ENCODE data around the gene RAB27A. TPM values are rescaled to one million over a fixed set of nuclear protein-coding genes. Genes with fewer than 3 reads are reported as not detected.
"Not testable (repeated sequence)": the region's sequence is repeated elsewhere in the genome, so short reads cannot be mapped to it uniquely, and the experiment has no call there.

RAB27A gene
- total RNA-seq, 1 experiment from 2014 or later, result 36.0 TPM

DNA sequence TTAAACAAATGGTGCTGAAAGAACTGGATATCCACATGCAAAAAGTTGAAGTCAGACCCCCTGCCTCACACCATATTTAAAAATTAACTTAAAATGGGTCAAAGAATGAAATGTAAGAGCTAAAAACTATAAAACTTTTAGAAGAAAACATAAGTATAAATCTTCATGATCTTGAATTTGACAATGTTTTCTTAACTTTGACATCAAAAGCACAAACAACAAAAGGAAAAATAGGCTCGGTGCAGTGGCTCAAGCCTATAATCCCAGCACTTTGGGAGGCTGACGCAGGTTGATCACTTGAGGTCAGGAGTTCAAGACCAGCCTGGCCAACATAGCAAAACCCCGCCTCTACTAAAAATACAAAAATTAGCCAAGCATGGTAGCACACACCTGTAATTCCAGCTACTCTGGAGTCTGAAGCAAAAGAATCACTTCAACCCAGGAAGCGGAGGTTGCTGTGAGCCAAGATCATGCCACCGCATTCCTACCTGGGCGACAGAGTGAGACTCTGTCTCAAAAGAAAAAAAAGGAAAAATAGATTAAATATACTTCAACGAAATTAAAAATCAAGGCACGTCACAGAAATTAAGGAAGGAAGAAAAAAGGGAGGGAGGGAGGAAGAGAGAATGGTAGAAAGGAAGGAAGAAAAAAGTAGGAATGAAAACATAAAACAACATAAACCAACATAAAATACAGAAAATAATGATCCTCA, 1.5 kb downstream of the RAB27A start:
- peak overlapping the region; percentile 89 for H3K4me3 Mint-ChIP-seq (ENCODE audit: unreplicated experiment)
- no peaks in the 10 kb centered on the region for H3K36me3 Mint-ChIP-seq (ENCODE audit: insufficient read depth, unreplicated experiment)
- ChIA-PET CTCF (interaction anchor here (1.0 to 1.5 kb wide), 6 partner anchors 10 to 72 kb away, joined by 3 to 8 read pairs (median 4); no protein-coding TSS in a partner anchor), POLR2A (interaction anchor here (0.7 to 2.6 kb wide), 8 partner anchors 19 to 342 kb away, joined by 3 to 18 read pairs (median 4); partner anchors contain the start of genes CCPG1, PIERCE2, PIGB and PIGBOS1)
- peaks cover 15% of the 10 kb centered on the region for H3K4me1 Mint-ChIP-seq (ENCODE audit: insufficient read depth, unreplicated experiment)
- peak overlapping the region; percentile 92 for H3K27ac Mint-ChIP-seq (ENCODE audit: low read depth, unreplicated experiment)
- no peaks in the 10 kb centered on the region for H3K27me3 Mint-ChIP-seq (ENCODE audit: insufficient read depth, unreplicated experiment)
- TF ChIP-seq, protein P1, sequence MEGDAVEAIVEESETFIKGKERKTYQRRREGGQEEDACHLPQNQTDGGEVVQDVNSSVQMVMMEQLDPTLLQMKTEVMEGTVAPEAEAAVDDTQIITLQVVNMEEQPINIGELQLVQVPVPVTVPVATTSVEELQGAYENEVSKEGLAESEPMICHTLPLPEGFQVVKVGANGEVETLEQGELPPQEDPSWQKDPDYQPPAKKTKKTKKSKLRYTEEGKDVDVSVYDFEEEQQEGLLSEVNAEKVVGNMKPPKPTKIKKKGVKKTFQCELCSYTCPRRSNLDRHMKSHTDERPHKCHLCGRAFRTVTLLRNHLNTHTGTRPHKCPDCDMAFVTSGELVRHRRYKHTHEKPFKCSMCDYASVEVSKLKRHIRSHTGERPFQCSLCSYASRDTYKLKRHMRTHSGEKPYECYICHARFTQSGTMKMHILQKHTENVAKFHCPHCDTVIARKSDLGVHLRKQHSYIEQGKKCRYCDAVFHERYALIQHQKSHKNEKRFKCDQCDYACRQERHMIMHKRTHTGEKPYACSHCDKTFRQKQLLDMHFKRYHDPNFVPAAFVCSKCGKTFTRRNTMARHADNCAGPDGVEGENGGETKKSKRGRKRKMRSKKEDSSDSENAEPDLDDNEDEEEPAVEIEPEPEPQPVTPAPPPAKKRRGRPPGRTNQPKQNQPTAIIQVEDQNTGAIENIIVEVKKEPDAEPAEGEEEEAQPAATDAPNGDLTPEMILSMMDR (IDR thresholded peaks at IDR 0.05; ENCODE audit: unreplicated experiment), result no peak
- BruUV-seq (replicated peaks), result no TSS peak
- H3K9me3 Mint-ChIP-seq (ENCODE audit: unreplicated experiment), result no peaks in the 10 kb centered on the region
- DNase-seq (ENCODE audit: unreplicated experiment), result no peak
- intact Hi-C loops (cut with micrococcal nuclease), result no loop called here

DNA sequence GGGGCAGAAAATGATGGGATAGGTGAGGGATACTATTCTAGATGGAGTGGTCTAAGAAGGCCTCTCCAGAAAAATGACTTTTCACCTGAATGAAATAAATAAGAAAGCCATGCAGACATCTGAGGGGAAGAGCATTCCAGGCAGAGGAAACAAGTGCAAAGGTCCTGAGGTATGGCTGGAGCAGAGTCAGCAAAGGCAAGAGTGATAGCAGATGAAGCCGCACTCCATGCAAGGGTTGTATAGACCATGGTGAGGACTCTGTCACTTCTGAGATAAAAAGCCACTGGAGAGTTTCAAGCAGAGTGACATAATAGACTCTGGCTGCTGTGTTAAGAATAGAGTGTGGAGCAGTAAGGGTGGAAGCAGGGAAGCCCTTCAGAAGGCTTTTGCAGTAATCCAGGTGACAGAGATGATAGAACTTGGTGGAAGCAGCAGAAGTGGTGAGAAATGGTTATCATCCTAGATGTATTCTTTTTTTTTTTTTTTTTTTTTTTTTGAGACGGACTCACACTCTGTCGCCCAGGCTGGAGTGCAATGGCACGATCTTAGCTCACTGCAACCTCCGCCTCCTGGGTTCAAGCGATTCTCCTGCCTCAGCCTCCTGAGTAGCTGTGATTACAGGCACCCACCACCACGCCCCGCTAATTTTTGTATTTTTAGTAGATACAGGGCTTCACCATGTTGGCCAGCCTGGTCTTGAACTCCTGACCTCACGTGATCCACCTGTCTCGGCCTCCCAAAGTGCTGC, 3.0 kb downstream of the RAB27A start:
- BruUV-seq (replicated peaks); H3K4me3 Mint-ChIP-seq (ENCODE audit: unreplicated experiment); H3K27me3 Mint-ChIP-seq (ENCODE audit: insufficient read depth, unreplicated experiment); DNase-seq (ENCODE audit: unreplicated experiment); H3K9me3 Mint-ChIP-seq (ENCODE audit: unreplicated experiment); H3K36me3 Mint-ChIP-seq (ENCODE audit: insufficient read depth, unreplicated experiment); intact Hi-C loops (cut with micrococcal nuclease): not testable (repeated sequence)
- Mint-ChIP-seq H3K4me1 (ENCODE audit: insufficient read depth, unreplicated experiment) (peaks cover 27% of the 10 kb centered on the region), H3K27ac (ENCODE audit: low read depth, unreplicated experiment) (peak overlapping the region; percentile 83)
- ChIA-PET CTCF (interaction anchor here (0.7 kb wide), 2 partner anchors 517 to 1476 kb away, joined by 3 read pairs; no protein-coding TSS in a partner anchor), POLR2A (interaction anchor here (2.3 kb wide), 1 partner anchor 33 kb away, joined by 7 read pairs; the partner anchor contains the start of genes PIGB and PIGBOS1)

DNA sequence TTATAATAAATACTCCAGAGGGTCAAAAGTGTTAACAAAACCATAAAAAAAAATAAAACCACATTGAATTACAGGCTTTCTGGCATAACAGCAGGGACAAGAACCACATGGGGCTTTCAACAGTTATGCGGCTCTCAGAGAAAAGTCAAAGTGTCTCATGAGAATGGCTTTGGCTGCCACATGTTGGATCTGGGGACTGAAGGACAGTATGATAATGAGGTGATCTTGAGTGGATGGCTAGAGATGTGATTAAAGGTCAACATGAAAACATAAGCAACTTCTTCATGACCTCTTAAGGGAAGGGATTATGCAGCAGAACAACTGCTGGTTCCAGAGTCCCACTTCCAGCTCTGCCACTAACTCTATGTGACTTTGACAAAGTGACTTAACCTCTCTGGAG, 5.2 kb downstream of the RAB27A start:
- CTCF ChIA-PET, result no interaction called here
- H3K4me1 Mint-ChIP-seq (ENCODE audit: insufficient read depth, unreplicated experiment), result peaks cover 41% of the 10 kb centered on the region

DNA sequence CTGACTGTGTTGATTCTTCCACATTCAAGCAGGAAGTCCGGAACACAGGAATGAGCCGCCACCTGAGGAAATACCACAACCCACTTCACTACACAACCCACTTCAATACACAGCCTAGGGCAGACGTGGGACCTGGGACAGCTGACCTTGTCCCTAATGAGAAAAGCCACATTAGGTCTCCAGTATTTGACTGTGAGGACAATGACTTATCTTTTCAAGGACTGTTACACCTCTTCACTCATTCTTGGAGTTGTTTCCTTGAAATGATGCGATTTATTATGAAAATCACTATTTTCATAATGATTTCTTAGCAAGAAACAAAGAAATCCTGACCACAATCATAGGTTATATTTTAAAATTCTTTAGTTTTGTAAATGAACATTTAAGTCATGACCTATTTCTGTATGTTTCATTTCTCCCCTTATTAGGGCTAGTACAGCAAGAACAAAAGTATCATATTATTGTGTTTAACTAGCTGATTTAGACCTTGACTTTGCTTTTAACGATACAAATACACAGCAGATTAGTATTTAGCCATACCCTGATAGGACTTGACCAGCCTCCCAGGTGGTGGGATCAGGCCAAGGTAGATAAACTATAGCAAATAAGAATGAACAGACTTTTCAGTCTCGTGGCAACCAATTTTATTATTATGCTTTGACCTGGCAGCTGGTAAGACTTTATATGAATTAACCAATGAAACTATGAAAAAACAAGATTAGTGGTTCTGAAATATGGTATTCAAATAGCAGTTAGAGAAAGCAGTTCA, 6.0 kb downstream of the RAB27A start:
- Mint-ChIP-seq H3K4me1 (ENCODE audit: insufficient read depth, unreplicated experiment) (peaks cover 38% of the 10 kb centered on the region), H3K36me3 (ENCODE audit: insufficient read depth, unreplicated experiment) (peaks cover 4% of the 10 kb centered on the region), H3K27ac (ENCODE audit: low read depth, unreplicated experiment) (no peak overlapping the region), H3K4me3 (ENCODE audit: unreplicated experiment) (no peak overlapping the region), H3K27me3 (ENCODE audit: insufficient read depth, unreplicated experiment) (no peaks in the 10 kb centered on the region), H3K9me3 (ENCODE audit: unreplicated experiment) (no peaks in the 10 kb centered on the region)
- DNase-seq (ENCODE audit: unreplicated experiment), result no peak
- CTCF ChIA-PET, result interaction anchor here (0.6 to 0.7 kb wide), 2 partner anchors 1283 to 1464 kb away, joined by 4 to 5 read pairs; no protein-coding TSS in a partner anchor
- intact Hi-C loops (cut with micrococcal nuclease), result no loop called here
- POLR2A ChIA-PET, result interaction anchor here (0.6 to 1.4 kb wide), 3 partner anchors 23 to 31 kb away, joined by 3 to 6 read pairs (median 3); no protein-coding TSS in a partner anchor
- TF ChIP-seq, protein P1 (IDR thresholded peaks at IDR 0.05; ENCODE audit: unreplicated experiment), result no peak
- BruUV-seq (replicated peaks), result no TSS peak

More for the DNA sequence above, 5.2 kb downstream of the RAB27A start:
- no TSS peak for BruUV-seq (replicated peaks)
- no peak for DNase-seq (ENCODE audit: unreplicated experiment)
- POLR2A ChIA-PET, result interaction anchor here (0.7 kb wide), 1 partner anchor 24 kb away, joined by 3 read pairs; no protein-coding TSS in a partner anchor
- intact Hi-C loops (cut with micrococcal nuclease), result no loop called here
- H3K27me3 Mint-ChIP-seq (ENCODE audit: insufficient read depth, unreplicated experiment), result no peaks in the 10 kb centered on the region
- no peak overlapping the region for H3K27ac Mint-ChIP-seq (ENCODE audit: low read depth, unreplicated experiment)
- TF ChIP-seq, protein P1 (IDR thresholded peaks at IDR 0.05; ENCODE audit: unreplicated experiment), result no peak
- peaks cover 4% of the 10 kb centered on the region for H3K36me3 Mint-ChIP-seq (ENCODE audit: insufficient read depth, unreplicated experiment)
- no peaks in the 10 kb centered on the region for H3K9me3 Mint-ChIP-seq (ENCODE audit: unreplicated experiment)
- no peak overlapping the region for H3K4me3 Mint-ChIP-seq (ENCODE audit: unreplicated experiment)
